Gastrocnemius medialis (tissue), 4 donors: ENCODE data around the gene GALNTL6.

Experiments
- POLR2A ChIP-seq, 2 donors: fragments of 450-650 bp; IDR thresholded peaks; one replicate each; pipeline ENCODE4 v1.6.1; 2017; ENCODE audit warnings: antibody characterized with exemption in 2 of 2, mild to moderate bottlenecking in 2 of 2, moderate library complexity in 2 of 2
- TF ChIP-seq, protein P1 (sequence below), 5 experiments: fragments of 450-650 bp in 3 of 5; fragments of 200-600 bp in 2 of 5; sonication (generic) in 2 of 5; IDR thresholded peaks in 4 of 5; conservative IDR thresholded peaks in 1 of 5; 1 replicate in 4 of 5; 2 replicates in 1 of 5; pipeline ENCODE4 v1.5.1; 2016 to 2019; ENCODE audit warnings: antibody characterized with exemption in 5 of 5, mild to moderate bottlenecking in 3 of 5, moderate library complexity in 3 of 5

DNA sequence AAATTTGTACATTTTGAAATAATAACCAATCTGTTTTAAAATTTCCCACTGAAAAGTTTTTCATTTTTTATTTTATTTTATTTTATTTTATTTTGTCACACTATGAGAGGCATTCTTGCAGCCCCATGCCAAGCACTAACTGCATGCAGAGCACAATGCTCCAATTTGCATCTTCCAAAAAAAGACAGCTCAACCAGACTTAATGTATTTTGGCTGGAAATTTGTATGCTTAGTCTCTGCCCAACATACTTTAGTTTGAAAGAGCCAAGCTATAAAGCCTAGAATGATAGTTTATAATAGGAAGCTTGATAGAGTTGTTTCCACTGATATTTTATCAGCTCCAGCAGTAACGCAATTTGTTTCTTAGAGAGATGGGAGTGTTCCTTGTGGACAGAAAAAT lies 235.5 kb downstream of the GALNTL6 start:
- TF ChIP-seq, protein P1, sequence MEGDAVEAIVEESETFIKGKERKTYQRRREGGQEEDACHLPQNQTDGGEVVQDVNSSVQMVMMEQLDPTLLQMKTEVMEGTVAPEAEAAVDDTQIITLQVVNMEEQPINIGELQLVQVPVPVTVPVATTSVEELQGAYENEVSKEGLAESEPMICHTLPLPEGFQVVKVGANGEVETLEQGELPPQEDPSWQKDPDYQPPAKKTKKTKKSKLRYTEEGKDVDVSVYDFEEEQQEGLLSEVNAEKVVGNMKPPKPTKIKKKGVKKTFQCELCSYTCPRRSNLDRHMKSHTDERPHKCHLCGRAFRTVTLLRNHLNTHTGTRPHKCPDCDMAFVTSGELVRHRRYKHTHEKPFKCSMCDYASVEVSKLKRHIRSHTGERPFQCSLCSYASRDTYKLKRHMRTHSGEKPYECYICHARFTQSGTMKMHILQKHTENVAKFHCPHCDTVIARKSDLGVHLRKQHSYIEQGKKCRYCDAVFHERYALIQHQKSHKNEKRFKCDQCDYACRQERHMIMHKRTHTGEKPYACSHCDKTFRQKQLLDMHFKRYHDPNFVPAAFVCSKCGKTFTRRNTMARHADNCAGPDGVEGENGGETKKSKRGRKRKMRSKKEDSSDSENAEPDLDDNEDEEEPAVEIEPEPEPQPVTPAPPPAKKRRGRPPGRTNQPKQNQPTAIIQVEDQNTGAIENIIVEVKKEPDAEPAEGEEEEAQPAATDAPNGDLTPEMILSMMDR (IDR thresholded peaks at IDR 0.05 in 4 of 5, conservative IDR thresholded peaks at IDR 0.05 in 1 of 5): no peak
- no peak for TF ChIP-seq POLR2A (IDR thresholded peaks at IDR 0.05)
